Measurements from ENCODE around the gene ARID4B.
"Not testable (repeated sequence)": the region's sequence is repeated elsewhere in the genome, so short reads cannot be mapped to it uniquely, and the experiment has no call there.

The ARID4B gene

DNA sequence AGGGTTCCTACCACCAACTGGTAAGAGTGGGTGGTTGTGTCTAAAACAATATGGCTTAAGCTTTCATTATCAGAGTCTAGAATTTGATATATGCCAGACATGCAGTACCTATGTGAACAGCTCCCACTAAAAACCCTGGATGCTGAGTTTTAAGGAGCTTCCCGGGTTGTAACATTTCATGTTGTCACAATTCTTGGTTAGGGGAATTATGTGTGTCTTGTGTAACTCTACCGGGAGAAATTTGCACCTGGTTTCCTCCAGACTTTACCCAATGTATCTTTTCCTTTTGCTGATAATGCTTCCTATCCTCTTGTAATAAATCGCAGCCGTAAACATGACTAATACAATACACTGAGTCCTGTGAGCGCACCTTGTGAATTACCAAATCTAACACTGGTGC is 48.3 kb downstream of the ARID4B start:
- Histone ChIP-seq H3K9me3 (ENCODE audit: insufficient read depth, low read depth, low read length) (no peaks in the 10 kb centered on the region), H3K27me3 (ENCODE audit: insufficient read depth, low read length) (no peaks in the 10 kb centered on the region), H3K36me3 (ENCODE audit: insufficient read depth, low read depth, low read length) (no peaks in the 10 kb centered on the region), H3K4me1 (ENCODE audit: insufficient read depth, low read length) (peaks cover 29% of the 10 kb centered on the region; the same call in 1 of the 2 replicates), H3K4me3 (ENCODE audit: low read length) (no peak overlapping the region), H3K9ac (ENCODE audit: low read depth, low read length) (no peak overlapping the region), H3K27ac (ENCODE audit: low read length) (no peak overlapping the region)

DNA sequence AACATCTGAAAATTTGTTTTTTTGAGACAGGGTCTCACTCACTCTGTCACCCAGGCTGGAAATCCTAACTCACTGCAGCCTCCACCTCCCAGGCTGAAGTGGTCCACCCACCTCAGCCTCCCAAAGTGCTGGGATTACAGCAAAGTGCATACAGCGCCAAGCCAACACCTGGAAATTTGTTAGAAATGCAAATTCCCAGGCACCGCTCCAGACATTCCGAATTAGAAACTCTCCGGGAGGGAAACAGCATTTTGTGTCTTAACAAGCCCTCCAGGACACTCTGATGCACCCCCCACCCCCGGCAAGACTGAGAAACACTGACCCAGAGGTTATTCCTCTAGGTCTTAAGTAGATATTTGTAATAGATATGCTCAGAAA is 49.1 kb downstream of the ARID4B start:
- H3K9me3 ChIP-seq (ENCODE audit: insufficient read depth, low read depth, low read length) = no peaks in the 10 kb centered on the region
- H3K27ac ChIP-seq (ENCODE audit: low read length) = no peak overlapping the region
- H3K9ac ChIP-seq (ENCODE audit: low read depth, low read length) = no peak overlapping the region
- peaks cover 29% of the 10 kb centered on the region; the same call in 1 of the 2 replicates for H3K4me1 ChIP-seq (ENCODE audit: insufficient read depth, low read length)
- H3K27me3 ChIP-seq (ENCODE audit: insufficient read depth, low read length) = no peaks in the 10 kb centered on the region
- H3K4me3 ChIP-seq (ENCODE audit: low read length) = peak overlapping the region; percentile 29; the same call in 1 of the 2 replicates
- H3K36me3 ChIP-seq (ENCODE audit: insufficient read depth, low read depth, low read length) = no peaks in the 10 kb centered on the region

DNA sequence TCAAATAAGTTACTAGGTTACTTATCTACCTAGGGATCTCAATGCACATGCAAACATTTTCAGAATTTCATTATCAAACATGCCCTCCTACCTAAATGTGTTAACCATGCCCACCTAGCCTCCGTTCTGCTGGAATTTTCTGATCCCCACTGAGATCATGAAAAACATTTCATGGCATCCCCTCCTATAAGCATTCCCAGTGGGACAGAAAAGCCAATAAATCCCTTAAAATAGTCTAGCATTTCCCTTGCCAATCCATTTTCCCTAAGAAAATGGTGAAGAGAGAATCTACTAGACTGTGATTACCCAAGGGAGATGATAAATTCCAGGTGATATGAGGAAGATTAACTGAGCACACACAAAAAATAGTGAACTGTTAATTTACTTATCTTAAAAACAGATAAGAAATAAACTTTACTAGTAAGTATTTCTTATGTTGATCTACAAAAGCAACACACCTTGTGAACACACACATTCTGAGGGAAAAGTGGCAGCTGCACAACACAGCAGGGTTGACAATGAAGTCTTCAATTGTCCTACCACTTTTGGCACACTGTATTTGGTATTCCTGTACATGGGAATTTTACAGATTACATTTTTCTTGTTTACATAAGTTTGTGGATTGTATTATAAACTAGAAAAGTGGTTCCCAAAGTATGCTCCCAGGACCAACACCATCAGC is 49.6 kb downstream of the ARID4B start:
- Histone ChIP-seq H3K4me1 (ENCODE audit: insufficient read depth, low read length) (peaks cover 29% of the 10 kb centered on the region; the same call in 1 of the 2 replicates), H3K36me3 (ENCODE audit: insufficient read depth, low read depth, low read length) (no peaks in the 10 kb centered on the region), H3K27me3 (ENCODE audit: insufficient read depth, low read length) (no peaks in the 10 kb centered on the region), H3K27ac (ENCODE audit: low read length) (no peak overlapping the region), H3K9me3 (ENCODE audit: insufficient read depth, low read depth, low read length) (no peaks in the 10 kb centered on the region), H3K9ac (ENCODE audit: low read depth, low read length) (peak overlapping the region; percentile 31; the same call in 1 of the 2 replicates), H3K4me3 (ENCODE audit: low read length) (peak overlapping the region; percentile 29; the same call in 1 of the 2 replicates)

GRCh38 chr1:235277709-235278108 is 50.3 kb downstream of the ARID4B start:
- H3K4me1 ChIP-seq (ENCODE audit: insufficient read depth, low read length) = peaks cover 29% of the 10 kb centered on the region; the same call in 1 of the 2 replicates
- no peak overlapping the region for H3K9ac ChIP-seq (ENCODE audit: low read depth, low read length)
- no peaks in the 10 kb centered on the region for H3K27me3 ChIP-seq (ENCODE audit: insufficient read depth, low read length)
- H3K27ac ChIP-seq (ENCODE audit: low read length) = no peak overlapping the region
- no peaks in the 10 kb centered on the region for H3K36me3 ChIP-seq (ENCODE audit: insufficient read depth, low read depth, low read length)
- no peak overlapping the region for H3K4me3 ChIP-seq (ENCODE audit: low read length)
- no peaks in the 10 kb centered on the region for H3K9me3 ChIP-seq (ENCODE audit: insufficient read depth, low read depth, low read length)

DNA sequence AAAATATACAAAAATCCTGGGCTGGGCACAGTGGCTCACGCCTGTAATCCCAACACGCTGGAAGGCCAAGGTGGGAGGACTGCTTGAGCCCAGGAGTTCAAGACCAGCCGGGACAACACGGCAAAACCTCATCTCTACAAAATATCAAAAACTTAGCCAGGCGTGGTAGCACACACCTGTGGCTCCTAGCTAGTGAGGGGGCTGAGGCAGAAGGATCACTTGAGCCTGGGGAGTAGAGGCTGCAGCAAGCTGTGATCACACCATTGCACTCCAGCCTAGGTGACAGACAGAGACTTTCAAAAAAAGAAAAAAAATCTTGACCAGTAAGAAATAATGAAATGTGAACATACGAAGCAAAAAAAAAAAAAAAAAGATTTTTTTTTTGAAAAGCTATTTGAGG is 52.1 kb downstream of the ARID4B start:
- H3K27me3 ChIP-seq (ENCODE audit: insufficient read depth, low read length) = no peaks in the 10 kb centered on the region
- H3K4me1 ChIP-seq (ENCODE audit: insufficient read depth, low read length) = peaks cover 32% of the 10 kb centered on the region; the same call in 1 of the 2 replicates
- no peak overlapping the region for H3K4me3 ChIP-seq (ENCODE audit: low read length)
- no peaks in the 10 kb centered on the region for H3K36me3 ChIP-seq (ENCODE audit: insufficient read depth, low read depth, low read length)
- H3K9ac ChIP-seq (ENCODE audit: low read depth, low read length) = no peak overlapping the region
- H3K9me3 ChIP-seq (ENCODE audit: insufficient read depth, low read depth, low read length) = no peaks in the 10 kb centered on the region
- no peak overlapping the region for H3K27ac ChIP-seq (ENCODE audit: low read length)

DNA sequence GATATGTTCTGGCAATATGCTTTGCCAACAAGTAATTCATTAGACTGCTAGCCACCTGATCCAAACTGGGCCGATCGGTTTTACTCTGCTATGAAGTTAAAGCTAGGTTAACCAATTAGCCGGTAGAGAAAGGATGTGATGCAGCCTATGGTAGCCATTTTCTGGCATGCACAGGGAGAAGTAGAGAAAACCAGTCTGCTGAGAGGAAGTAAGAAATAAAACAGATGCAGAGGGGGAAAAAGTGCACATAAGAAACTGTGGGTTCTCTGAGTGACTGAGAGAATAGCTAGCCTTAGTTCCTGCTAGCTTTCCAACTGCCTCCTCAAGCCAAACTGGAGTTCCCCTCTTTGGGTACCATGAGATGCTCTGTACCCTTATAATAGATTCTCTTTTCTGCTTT is 52.8 kb downstream of the ARID4B start:
- H3K4me1 ChIP-seq (ENCODE audit: insufficient read depth, low read length) = peaks cover 34% of the 10 kb centered on the region; the same call in 1 of the 2 replicates
- H3K9ac ChIP-seq (ENCODE audit: low read depth, low read length) = no peak overlapping the region
- H3K9me3 ChIP-seq (ENCODE audit: insufficient read depth, low read depth, low read length) = no peaks in the 10 kb centered on the region
- H3K27me3 ChIP-seq (ENCODE audit: insufficient read depth, low read length) = no peaks in the 10 kb centered on the region
- no peaks in the 10 kb centered on the region for H3K36me3 ChIP-seq (ENCODE audit: insufficient read depth, low read depth, low read length)
- no peak overlapping the region for H3K4me3 ChIP-seq (ENCODE audit: low read length)
- H3K27ac ChIP-seq (ENCODE audit: low read length) = no peak overlapping the region

DNA sequence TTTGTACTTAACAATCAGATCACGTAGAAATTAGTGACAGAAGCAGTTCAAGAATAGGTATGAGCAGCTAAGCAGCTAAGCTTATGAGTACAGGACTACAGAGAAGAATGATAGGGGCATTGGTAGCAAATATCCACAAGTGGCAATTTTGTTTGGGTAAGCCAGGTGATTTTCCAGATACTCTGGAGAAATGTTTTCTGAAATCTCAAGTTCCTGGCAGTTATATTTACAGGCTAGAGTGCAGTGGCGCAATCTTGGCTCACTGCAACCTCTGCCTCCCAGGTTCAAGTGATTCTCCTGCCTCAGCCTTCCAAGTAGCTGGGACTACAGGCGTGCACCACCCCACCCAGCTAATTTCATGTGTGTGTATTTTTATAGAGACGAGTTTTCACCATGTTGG is 55.1 kb downstream of the ARID4B start:
- H3K9ac ChIP-seq (ENCODE audit: low read depth, low read length) = no peak overlapping the region
- no peaks in the 10 kb centered on the region for H3K27me3 ChIP-seq (ENCODE audit: insufficient read depth, low read length)
- H3K4me3 ChIP-seq (ENCODE audit: low read length) = no peak overlapping the region
- no peak overlapping the region for H3K27ac ChIP-seq (ENCODE audit: low read length)
- no peaks in the 10 kb centered on the region for H3K9me3 ChIP-seq (ENCODE audit: insufficient read depth, low read depth, low read length)
- H3K4me1 ChIP-seq (ENCODE audit: insufficient read depth, low read length) = peaks cover 14% of the 10 kb centered on the region; the same call in 1 of the 2 replicates
- H3K36me3 ChIP-seq (ENCODE audit: insufficient read depth, low read depth, low read length) = no peaks in the 10 kb centered on the region

- Histone ChIP-seq H3K27ac (ENCODE audit: low read length) (no peak overlapping the region), H3K4me1 (ENCODE audit: insufficient read depth, low read length) (peaks cover 18% of the 10 kb centered on the region; the same call in 1 of the 2 replicates), H3K4me3 (ENCODE audit: low read length) (0 out of 2 replicates have a peak overlapping the region, but pooled peaks have one; percentile 20), H3K9ac (ENCODE audit: low read depth, low read length) (no peak overlapping the region), H3K9me3 (ENCODE audit: insufficient read depth, low read depth, low read length) (no peaks in the 10 kb centered on the region), H3K36me3 (ENCODE audit: insufficient read depth, low read depth, low read length) (no peaks in the 10 kb centered on the region), H3K27me3 (ENCODE audit: insufficient read depth, low read length) (no peaks in the 10 kb centered on the region)
Observed at GRCh38 chr1:235270625-235271024, 57.4 kb downstream of the ARID4B start.

DNA sequence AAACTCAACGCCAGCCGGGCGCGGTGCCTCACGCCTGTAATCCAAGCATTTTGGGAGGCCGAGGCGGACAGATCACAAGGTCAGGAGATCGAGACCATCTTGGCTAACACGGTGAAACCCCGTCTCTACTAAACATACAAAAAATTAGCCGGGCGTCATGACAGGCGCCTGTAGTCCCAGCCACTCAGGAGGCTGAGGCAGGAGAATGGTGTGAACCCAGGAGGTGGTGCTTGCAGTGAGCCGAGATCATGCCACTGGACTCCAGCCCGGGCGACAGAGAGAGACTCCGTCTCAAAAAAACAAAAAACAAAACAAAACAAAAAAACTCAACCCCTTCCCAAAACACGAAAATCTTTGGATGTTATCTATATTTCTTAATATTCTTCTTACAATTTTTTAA is 58.0 kb downstream of the ARID4B start:
- H3K27ac ChIP-seq (ENCODE audit: low read length); H3K4me3 ChIP-seq (ENCODE audit: low read length): not testable (repeated sequence)

GRCh38 chr1:235268379-235269125 is 59.4 kb downstream of the ARID4B start:
- Histone ChIP-seq H3K4me1 (ENCODE audit: insufficient read depth, low read length) (peaks cover 13% of the 10 kb centered on the region; the same call in 1 of the 2 replicates), H3K9ac (ENCODE audit: low read depth, low read length) (no peak overlapping the region), H3K9me3 (ENCODE audit: insufficient read depth, low read depth, low read length) (no peaks in the 10 kb centered on the region), H3K36me3 (ENCODE audit: insufficient read depth, low read depth, low read length) (no peaks in the 10 kb centered on the region), H3K4me3 (ENCODE audit: low read length) (no peak overlapping the region), H3K27ac (ENCODE audit: low read length) (no peak overlapping the region), H3K27me3 (ENCODE audit: insufficient read depth, low read length) (no peaks in the 10 kb centered on the region)

More for the DNA sequence above, 58.0 kb downstream of the ARID4B start:
- peaks cover 15% of the 10 kb centered on the region; the same call in 1 of the 2 replicates for H3K4me1 ChIP-seq (ENCODE audit: insufficient read depth, low read length)
- not testable (repeated sequence) for H3K9me3 ChIP-seq (ENCODE audit: insufficient read depth, low read depth, low read length); H3K9ac ChIP-seq (ENCODE audit: low read depth, low read length); H3K36me3 ChIP-seq (ENCODE audit: insufficient read depth, low read depth, low read length); H3K27me3 ChIP-seq (ENCODE audit: insufficient read depth, low read length)

- Histone ChIP-seq H3K4me1 (ENCODE audit: insufficient read depth, low read length) (peaks cover 13% of the 10 kb centered on the region; the same call in 1 of the 2 replicates), H3K27me3 (ENCODE audit: insufficient read depth, low read length) (no peaks in the 10 kb centered on the region), H3K9me3 (ENCODE audit: insufficient read depth, low read depth, low read length) (no peaks in the 10 kb centered on the region), H3K27ac (ENCODE audit: low read length) (no peak overlapping the region), H3K4me3 (ENCODE audit: low read length) (no peak overlapping the region), H3K9ac (ENCODE audit: low read depth, low read length) (no peak overlapping the region), H3K36me3 (ENCODE audit: insufficient read depth, low read depth, low read length) (no peaks in the 10 kb centered on the region)
Observed at GRCh38 chr1:235266967-235267366, 61.0 kb downstream of the ARID4B start.

DNA sequence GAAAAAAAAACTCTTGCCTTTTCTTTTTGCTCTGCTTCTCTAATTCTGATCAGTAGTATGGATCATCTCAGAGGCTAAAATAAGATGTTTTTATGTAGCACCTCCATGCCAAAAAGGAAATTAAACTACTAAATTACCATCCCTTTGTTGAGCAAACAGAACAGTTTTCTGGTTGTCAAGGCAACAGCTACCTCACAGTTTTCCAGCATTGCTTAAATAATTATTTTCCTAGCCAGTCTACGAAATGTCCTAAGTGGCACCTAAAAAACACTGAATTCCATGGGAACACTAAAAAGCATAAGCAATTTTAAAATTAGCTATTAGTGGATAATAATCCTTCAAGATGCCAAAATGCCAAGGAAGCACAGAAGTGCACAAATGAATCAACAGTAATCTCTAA is 61.7 kb downstream of the ARID4B start:
- H3K27me3 ChIP-seq (ENCODE audit: insufficient read depth, low read length) = no peaks in the 10 kb centered on the region
- H3K36me3 ChIP-seq (ENCODE audit: insufficient read depth, low read depth, low read length) = no peaks in the 10 kb centered on the region
- peaks cover 13% of the 10 kb centered on the region; the same call in 1 of the 2 replicates for H3K4me1 ChIP-seq (ENCODE audit: insufficient read depth, low read length)
- no peak overlapping the region for H3K27ac ChIP-seq (ENCODE audit: low read length)
- H3K9me3 ChIP-seq (ENCODE audit: insufficient read depth, low read depth, low read length) = no peaks in the 10 kb centered on the region
- no peak overlapping the region for H3K9ac ChIP-seq (ENCODE audit: low read depth, low read length)
- no peak overlapping the region for H3K4me3 ChIP-seq (ENCODE audit: low read length)
